NB4 (cell line): Measurements from ENCODE around the gene MRPL4.

Experiments
- CTCF ChIP-seq: IDR thresholded peaks from one replicate; pipeline ENCODE4 v1.5.1; 2012; ENCODE audit warnings: low read depth, low read length
- MYC ChIP-seq: IDR thresholded peaks from 2 replicates; pipeline ENCODE4 v1.6.1; 2011; ENCODE audit warnings: low read depth, low read length
- POLR2A ChIP-seq: IDR thresholded peaks from 2 replicates; pipeline ENCODE4 v1.6.1; 2011; ENCODE audit warnings: mild to moderate bottlenecking; ENCODE audit not compliant: insufficient read length; ENCODE audit errors: extremely low read depth
- TF ChIP-seq, protein P1 (sequence below): IDR thresholded peaks from 2 replicates; pipeline ENCODE4 v1.6.1; 2011; ENCODE audit warnings: low read depth, low read length

DNA sequence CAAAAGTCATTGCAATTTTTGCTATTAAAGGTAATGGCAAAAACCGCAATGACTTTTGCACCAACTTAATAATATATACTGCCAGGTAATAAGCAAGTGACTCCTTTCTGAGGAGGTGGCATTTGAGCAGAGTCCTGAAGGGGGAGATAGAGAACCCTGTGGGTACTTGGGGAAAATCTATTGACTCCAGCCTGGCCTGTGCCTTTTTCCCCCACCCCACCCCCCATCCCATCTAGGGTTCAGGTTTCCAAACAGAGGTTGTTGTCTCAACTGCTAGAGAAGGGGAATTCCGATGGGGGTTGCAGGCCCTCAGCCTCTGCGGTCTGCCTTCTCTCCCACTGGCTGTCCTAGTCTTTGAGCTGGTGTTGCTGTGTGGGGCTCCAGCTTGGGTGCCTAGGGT, 32.3 kb upstream of the MRPL4 start:
- TF ChIP-seq CTCF = peak; percentile 81
- TF ChIP-seq, protein P1, sequence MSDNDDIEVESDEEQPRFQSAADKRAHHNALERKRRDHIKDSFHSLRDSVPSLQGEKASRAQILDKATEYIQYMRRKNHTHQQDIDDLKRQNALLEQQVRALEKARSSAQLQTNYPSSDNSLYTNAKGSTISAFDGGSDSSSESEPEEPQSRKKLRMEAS = 0 out of 2 replicates have a peak, but pooled peaks have one; percentile 21
- TF ChIP-seq POLR2A = no peak
- TF ChIP-seq MYC = peak; percentile 59
